IPS-18c (cell line): ENCODE data around the gene SLC22A1.

Experiments used
- H3K4me3 ChIP-seq: 2 replicates; pipeline ENCODE4 v1.7.0; 2013; ENCODE audit warnings: low read depth, mild to moderate bottlenecking, low read length, moderate library complexity; ENCODE audit not compliant: insufficient read depth
- H3K9me3 ChIP-seq: one replicate; pipeline ENCODE4 v1.6.1; 2013; ENCODE audit warnings: mild to moderate bottlenecking, low read length, moderate library complexity; ENCODE audit not compliant: control insufficient read depth, insufficient read depth

The SLC22A1 gene

DNA sequence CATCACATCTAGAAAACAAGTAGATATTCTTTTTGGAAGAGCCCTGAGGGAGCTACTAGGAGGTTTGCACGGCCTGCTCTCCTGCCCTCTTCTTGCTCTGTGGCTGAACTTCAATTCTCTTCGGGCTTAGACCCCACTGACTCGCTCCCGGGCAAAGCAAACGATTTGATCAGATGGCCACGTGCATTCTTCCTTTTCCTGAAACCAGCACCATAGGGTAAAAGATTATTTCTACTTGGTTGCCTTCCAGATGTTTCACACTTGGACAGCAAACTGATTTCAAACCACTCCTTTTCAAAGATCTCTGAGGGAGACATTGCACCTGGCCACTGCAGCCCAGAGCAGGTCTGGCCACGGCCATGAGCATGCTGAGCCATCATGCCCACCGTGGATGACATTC lies at the start of gene SLC22A1:
Gene SLC22A1 (plus strand): TSS at position 258 of the 400 bp plus-strand sequence. CDS start 121 bp downstream, at position 379.
- Histone ChIP-seq H3K4me3 (no peak within 1 kb of the TSS), H3K9me3 (peaks cover 4% of the 10 kb centered on the region)

- Histone ChIP-seq H3K4me3 (no peak overlapping the region), H3K9me3 (no peaks in the 10 kb centered on the region)
These were observed 48.3 kb upstream of the SLC22A1 start for GRCh38 chr6:160073272-160073671.

- no peak overlapping the region for H3K4me3 ChIP-seq
These were observed 45.6 kb upstream of the SLC22A1 start for GRCh38 chr6:160076009-160076408.

GRCh38 chr6:160077024-160077423 lies 44.6 kb upstream of the SLC22A1 start:
- Histone ChIP-seq H3K9me3 (peaks cover 2% of the 10 kb centered on the region), H3K4me3 (no peak overlapping the region)

More at GRCh38 chr6:160076009-160076408, 45.6 kb upstream of the SLC22A1 start:
- H3K9me3 ChIP-seq: peaks cover 2% of the 10 kb centered on the region

- H3K4me3 ChIP-seq: no peak overlapping the region
- H3K9me3 ChIP-seq: peaks cover 2% of the 10 kb centered on the region
These were observed 44.1 kb upstream of the SLC22A1 start for GRCh38 chr6:160077526-160077925.

- Histone ChIP-seq H3K9me3 (peaks cover 2% of the 10 kb centered on the region), H3K4me3 (no peak overlapping the region)
These were observed 42.5 kb upstream of the SLC22A1 start for GRCh38 chr6:160078883-160079685.

GRCh38 chr6:160079686-160080043 lies 42.0 kb upstream of the SLC22A1 start:
- H3K9me3 ChIP-seq: peaks cover 2% of the 10 kb centered on the region
- H3K4me3 ChIP-seq: no peak overlapping the region

GRCh38 chr6:160080097-160080496 lies 41.5 kb upstream of the SLC22A1 start:
- H3K4me3 ChIP-seq: no peak overlapping the region
- H3K9me3 ChIP-seq: peaks cover 2% of the 10 kb centered on the region

DNA sequence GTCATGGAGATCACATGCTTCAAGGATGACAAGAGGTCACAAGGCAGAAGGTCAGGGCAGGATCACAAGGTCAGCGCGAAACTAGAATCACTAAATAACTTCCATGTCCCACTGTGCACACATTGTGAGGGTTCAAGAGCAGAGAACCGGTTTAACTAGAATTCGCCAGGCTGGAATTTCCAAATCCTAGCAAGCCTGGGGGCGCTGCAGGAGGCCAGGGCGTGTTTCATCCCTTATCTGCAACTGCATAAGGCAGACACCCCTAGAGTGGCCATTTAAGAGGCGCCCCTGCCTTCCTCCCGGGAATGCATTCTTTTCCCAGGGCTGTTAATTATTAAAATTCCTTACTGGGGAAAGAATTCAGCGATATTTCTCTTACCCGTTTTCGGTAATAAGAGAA lies 40.2 kb upstream of the SLC22A1 start:
- Histone ChIP-seq H3K4me3 (no peak overlapping the region), H3K9me3 (peaks cover 2% of the 10 kb centered on the region)

DNA sequence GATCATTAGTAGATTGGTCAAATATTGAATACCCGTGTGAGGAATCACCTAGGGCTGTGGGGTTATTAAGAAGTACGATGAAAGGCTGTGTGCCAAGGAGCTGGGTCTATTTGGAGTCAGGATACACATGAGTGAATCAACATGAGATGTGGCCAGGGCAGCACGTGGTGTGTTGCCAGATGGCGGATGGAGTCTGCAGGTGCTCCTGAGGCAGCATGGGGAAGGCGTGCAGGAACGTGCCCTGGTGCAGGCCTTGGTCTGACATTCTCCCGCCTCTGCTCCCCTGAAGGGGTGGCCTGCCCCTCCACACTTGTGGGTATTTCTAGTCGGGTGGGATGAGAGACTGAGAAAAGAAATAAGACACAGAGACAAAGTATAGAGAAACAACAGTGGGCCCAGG lies 39.0 kb upstream of the SLC22A1 start:
- H3K9me3 ChIP-seq: peaks cover 2% of the 10 kb centered on the region
- H3K4me3 ChIP-seq: no peak overlapping the region

GRCh38 chr6:160084198-160084776 lies 37.3 kb upstream of the SLC22A1 start:
- Histone ChIP-seq H3K4me3 (no peak overlapping the region), H3K9me3 (peaks cover 2% of the 10 kb centered on the region)

DNA sequence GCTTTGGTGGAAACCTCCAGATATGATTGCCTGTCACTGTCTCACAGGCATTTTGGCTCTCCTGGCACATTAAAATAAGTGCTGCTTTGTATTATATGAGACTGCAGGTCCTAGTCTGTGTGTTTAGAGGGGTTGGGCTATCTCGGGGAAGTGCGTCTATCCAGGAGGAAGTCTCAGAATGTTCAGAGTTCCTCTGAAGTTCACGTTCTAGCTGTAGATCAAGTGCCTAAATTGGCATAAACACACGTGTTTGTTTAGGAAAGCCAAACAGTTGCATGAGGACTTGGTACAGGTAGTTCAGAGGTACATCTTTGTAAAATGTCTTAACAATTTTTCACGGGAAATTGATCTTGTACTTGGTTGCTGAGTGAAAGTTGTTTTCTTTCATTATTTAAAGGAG lies 36.4 kb upstream of the SLC22A1 start:
- H3K9me3 ChIP-seq: peaks cover 2% of the 10 kb centered on the region
- H3K4me3 ChIP-seq: no peak overlapping the region

- Histone ChIP-seq H3K4me3 (no peak overlapping the region), H3K9me3 (no peaks in the 10 kb centered on the region)
These were observed 35.7 kb upstream of the SLC22A1 start for GRCh38 chr6:160085713-160086505.

DNA sequence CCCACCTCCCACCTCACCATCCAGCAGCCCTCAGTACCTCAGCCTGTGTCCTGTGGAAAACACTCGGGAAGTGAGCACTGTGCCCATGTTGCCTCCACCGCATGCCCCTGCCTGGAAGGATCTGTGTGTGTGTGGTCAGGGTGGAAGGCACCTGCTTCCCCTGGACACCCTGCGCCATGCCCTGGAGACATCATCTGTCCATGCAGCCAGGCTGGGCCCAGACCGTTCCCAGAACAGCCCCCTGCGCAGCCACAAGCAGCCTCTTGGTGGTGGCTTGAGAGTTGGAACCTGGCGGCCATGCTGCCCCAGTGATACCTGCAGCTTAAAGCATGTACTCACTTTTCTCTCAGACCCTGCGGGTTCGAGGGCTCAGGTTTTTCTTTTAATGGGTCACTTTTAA lies 34.9 kb upstream of the SLC22A1 start:
- H3K4me3 ChIP-seq: no peak overlapping the region
- H3K9me3 ChIP-seq: no peaks in the 10 kb centered on the region

DNA sequence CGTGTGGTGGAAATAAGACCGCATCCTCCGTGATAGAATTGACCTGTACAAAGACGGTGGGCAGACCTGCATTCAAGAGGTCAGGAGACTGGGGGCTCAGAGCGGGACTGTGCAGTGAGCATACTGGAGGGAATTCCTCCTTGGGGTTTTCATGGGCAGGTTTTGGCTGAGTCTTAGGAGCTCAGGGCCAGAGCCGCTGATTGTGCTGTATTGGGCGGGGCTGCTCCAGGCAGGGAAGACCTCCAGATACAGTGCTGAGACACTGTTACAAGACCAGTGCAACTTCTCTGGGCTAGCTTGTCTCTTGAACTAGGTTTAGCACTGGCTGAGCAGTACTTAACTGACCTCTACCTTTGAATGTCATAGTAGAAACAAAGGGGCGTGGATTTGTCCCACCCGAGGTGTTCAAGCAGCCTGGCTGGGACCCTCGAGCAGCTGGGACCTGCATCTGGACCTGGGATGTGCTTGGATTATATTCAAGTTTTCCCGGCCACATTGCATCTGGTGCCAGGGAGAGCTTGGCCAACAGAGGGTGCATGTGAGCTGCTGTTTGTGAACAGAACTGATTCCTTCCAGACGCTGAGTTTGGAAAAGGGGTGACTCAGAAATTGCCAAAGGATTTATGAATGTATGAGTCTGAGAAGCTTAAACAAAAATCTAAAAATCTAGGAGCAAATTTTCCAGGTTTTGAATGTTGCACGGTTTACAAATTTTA lies 33.4 kb upstream of the SLC22A1 start:
- no peaks in the 10 kb centered on the region for H3K9me3 ChIP-seq

GRCh38 chr6:160088784-160089533 lies 32.7 kb upstream of the SLC22A1 start:
- H3K9me3 ChIP-seq: no peaks in the 10 kb centered on the region
- H3K4me3 ChIP-seq: no peak overlapping the region

More for the DNA sequence above, 33.4 kb upstream of the SLC22A1 start:
- no peak overlapping the region for H3K4me3 ChIP-seq

- H3K4me3 ChIP-seq: no peak overlapping the region
These were observed 32.1 kb upstream of the SLC22A1 start for GRCh38 chr6:160089534-160089897.

More at GRCh38 chr6:160089534-160089897, 32.1 kb upstream of the SLC22A1 start:
- no peaks in the 10 kb centered on the region for H3K9me3 ChIP-seq
